A375 (cell line): ENCODE results near the gene EIF2S3. TPM values are rescaled to one million over a fixed set of nuclear protein-coding genes. Genes with fewer than 3 reads are reported as not detected.

Experiments
- total RNA-seq: library from RNA; depleted of rRNA; stranded (reverse); fragments of >200 nt; shearing (Covaris generic); gene quantifications from 2 replicates; pipeline ENCODE4 v1.2.3, GENCODE V29; 2014; rRNA removed

The EIF2S3 gene
- total RNA-seq = 284 and 298 TPM in 2 replicates

DNA sequence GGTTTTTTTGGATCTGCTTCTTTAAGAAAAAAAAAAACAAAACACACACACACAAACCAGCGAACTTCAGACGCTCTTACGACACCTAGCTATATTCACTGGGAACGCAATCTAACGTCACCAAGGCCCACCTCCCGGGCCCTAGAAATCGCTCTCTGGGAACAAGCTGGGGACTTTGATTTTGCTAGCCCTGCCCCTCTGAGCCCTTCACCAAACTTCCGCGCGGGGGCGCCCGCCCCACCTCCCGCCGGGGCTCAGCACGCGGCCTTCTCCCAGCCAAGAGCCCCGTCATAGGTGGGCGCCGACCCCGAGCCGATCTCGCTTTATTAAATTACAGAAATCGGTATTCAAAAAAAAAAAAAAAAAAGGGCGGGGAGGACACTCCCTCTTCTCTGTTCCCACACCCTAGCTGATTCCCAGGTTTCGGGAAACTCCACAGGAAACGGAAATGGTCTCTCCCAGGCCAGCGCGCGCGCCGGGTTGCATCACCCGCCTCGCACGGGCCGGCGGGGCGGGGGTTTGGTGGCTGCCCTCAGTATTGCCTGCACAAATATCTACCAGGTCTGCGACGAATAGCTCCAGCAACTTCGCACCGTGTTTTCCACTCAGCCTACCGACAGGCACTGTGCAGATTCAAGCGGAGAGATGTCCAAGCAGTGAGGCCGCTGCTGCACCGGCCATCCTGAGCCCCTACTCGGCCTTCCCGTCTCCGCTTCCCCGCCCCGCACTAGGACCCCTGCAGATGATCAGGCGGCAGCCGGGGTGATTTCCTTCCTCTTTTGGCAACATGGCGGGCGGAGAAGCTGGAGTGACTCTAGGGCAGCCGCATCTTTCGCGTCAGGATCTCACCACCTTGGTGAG is at the start of gene EIF2S3:
Gene EIF2S3, plus strand, starts transcription at position 775 of the 861 bp plus-strand sequence. Its CDS starts 13 bp downstream, at position 788.

GRCh38 chrX:24027086-24027485 is 27.7 kb upstream of the EIF2S3 start, which contains the start of gene KLHL15:
Gene KLHL15 (minus strand): TSS chrX:24027186. CDS start chrX:24006693, 20,493 bp downstream.

Other genes starting within 250 kb of the EIF2S3 start
- gene APOO, start 147.0 kb upstream of the EIF2S3 start, total RNA-seq = 25.0 and 33.6 TPM in 2 replicates
- gene CXorf58, start 146.9 kb upstream of the EIF2S3 start, total RNA-seq = not detected in 2 replicates
- 14.1 and 16.2 TPM in 2 replicates for gene KLHL15, start 27.8 kb upstream of the EIF2S3 start, total RNA-seq
- gene ZFX, start 94.8 kb downstream of the EIF2S3 start, total RNA-seq = 24.4 and 28.5 TPM in 2 replicates